OCI-LY1 (cell line): Measurements from ENCODE around the gene S100A11.

Experiments used
- CTCF ChIP-seq: fragments of 200-600 bp; sonication (generic), shearing (Covaris generic); IDR thresholded peaks from 2 replicates; pipeline ENCODE4 v1.5.1; 2017; ENCODE audit warnings: mild to moderate bottlenecking, antibody characterized with exemption, low read length, moderate library complexity, mixed read lengths
- EZH2 ChIP-seq: fragments of 200-600 bp; sonication (generic), shearing (Covaris generic); IDR thresholded peaks from 2 replicates; pipeline ENCODE4 v1.8.0; 2017; ENCODE audit warnings: borderline replicate concordance, mixed run types, mild to moderate bottlenecking, antibody characterized with exemption, low read length, moderate library complexity, mixed read lengths

GRCh38 chr1:152022474-152022873 lies 14.3 kb downstream of the S100A11 start:
- no peak for TF ChIP-seq CTCF
- no peak for TF ChIP-seq EZH2
